NOMO-1 (cell line): ENCODE measurements around the gene LRRTM3.

Source experiments
- DNase-seq, 2 experiments: peaks; one replicate each; lab custom pipeline; 2025; ENCODE audit not compliant: unreplicated experiment in 2 of 2; lab: John Stamatoyannopoulos, UW

LRRTM3 gene

DNA sequence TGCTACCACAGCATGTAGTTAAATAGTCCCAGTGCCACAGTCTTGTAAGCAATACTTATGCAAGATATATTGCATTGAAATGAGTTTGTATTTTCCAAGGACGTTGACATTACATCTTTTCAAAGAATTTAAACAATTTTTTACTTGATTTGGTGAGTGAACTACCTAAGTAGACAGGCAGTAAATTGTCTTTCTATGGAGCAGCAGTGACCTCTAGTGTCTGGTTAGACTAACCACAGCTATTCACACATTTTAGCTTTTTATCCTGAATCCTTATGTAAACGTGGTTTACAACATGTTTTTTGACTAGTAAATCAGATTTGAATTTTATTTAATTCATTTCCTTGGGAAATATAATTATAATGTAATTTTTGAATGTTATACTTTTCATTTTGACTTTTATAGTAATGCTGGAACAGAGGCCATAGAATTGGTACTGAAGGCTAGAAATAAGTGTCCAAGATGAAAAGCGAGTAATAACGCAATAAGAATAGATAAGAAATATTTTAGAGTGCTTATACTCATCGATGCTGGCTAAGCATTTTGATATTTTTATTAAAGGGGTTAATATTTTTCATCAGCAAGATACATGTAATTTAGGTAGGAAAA, 5.6 kb downstream of the LRRTM3 start:
- DNase-seq = peak; percentile 0 to 42

DNA sequence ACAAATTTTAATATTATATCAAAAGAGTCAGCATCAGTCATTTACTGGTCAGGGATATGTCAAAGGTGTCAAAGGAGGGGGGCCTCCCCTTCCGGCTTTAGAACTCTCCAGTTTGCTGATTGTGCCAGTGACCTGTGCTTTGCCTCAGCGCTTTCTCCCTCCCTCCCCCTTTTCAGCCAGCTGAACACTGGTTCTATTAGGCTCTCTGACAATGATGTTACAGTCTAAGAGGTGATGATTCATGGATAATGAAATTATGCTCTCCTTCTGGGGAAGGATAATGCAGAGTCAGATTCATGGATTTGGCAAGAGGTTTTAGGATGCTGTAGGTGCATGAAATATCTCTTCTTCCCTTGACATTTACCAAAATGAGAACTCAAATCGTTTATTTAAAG, 6.1 kb downstream of the LRRTM3 start:
- no peak for DNase-seq

DNA sequence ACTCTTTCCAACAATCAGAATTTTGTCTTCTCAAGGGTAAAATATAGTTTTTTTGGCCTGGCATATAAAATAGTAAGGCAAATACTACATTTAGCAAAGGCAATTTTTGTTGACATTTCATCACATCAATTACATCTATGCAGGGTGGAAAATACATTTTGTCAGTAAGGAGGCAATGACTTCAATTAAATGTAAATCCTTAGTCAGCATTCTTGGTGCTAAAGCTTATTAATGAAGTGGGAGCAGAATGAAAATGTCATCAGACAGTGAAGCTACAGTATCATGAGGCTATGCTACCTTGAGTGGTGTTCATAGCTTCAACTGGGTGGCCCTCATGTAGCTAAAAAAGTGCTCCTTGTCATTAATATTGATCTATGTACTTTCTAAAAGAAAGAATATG, 8.9 kb downstream of the LRRTM3 start:
- DNase-seq = no peak

- DNase-seq = no peak
Observed at GRCh38 chr10:66940965-66941364, 15.1 kb downstream of the LRRTM3 start.

DNA sequence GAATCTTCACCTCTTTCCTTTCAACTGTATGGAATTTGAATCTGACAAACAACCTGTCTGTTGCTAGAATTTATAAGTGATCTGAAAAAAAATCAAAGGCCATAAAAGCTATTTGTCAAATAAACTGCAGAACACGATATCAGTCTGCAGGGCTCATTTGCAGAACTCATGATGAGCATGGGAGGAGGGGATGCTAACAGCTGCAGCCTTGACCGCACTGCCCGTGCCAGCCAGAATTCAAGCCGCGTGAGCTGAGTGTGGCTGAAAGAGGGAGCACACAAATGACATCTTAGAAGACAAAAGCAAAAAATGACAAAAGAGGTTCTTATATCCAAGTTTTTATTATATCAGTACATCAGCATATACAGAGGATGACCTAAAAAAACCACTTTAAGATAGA, 15.7 kb downstream of the LRRTM3 start:
- no peak for DNase-seq

DNA sequence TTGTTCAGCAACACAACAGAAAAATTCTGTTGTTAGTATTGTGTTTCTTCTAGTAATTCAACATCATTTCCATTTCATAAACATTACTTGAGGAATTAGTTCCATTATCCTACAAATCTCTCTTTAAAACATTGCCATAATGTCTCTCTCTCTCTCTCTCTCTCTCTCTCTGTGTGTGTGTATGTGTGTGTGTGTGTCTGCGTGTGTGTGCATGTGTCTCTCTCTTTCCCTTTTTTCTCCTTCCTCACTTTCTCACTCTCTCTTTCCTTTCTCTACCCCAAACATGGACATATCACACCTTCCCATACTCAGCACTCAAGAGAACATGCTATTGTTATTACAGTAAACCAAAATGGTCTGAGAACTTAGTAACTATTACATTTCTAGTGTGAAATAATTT, 16.6 kb downstream of the LRRTM3 start:
- no peak for DNase-seq

DNA sequence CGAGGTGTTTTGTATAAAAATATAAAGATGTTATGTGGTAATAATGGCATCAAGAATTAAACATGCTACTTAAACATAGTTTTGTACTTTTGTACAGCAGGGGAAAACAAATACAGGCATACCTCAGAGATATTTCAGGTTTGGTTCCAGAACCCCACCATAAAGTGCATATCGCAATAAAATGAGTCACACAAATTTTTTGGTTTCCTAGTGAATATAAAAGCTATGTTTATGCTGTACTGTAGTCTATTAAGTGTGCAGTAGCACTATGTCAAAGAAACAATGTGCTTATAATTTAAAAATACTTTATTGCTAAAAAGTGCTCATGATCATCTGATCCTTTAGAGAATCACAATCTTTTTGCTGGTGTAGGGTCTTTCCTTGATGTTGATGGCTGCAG, 17.8 kb downstream of the LRRTM3 start:
- no peak for DNase-seq

GRCh38 chr10:66951896-66952295, 26.1 kb downstream of the LRRTM3 start:
- no peak for DNase-seq

GRCh38 chr10:66958466-66958865, 32.6 kb downstream of the LRRTM3 start:
- DNase-seq = no peak

GRCh38 chr10:66964946-66965345, 39.1 kb downstream of the LRRTM3 start:
- DNase-seq = no peak

DNA sequence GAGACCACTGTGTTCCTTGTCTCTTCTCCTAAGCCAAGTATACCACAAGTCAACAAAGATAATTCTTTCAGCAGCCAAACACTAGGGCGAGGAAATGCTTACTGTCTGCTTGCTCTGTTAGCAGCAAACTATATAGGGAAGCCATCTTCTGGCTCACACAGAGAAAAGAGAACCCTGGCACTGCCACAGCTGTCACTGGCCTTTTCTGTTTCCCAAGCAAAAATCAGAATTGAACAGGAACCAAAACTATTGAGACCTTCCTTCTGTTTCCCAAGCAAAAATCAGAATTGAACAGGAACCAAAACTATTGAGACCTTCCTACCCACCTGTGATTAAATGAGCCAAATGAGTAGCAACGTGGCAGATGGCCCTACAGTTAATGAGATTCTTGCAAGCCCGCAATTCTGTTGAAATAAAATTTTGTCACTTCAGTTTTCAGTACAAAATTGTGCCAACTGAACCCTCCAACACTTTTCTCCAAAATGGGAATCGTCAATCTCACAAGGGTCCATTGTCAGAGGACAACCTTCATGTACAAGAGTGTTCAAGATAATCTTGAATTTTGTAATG, 54.5 kb downstream of the LRRTM3 start:
- DNase-seq = no peak

DNA sequence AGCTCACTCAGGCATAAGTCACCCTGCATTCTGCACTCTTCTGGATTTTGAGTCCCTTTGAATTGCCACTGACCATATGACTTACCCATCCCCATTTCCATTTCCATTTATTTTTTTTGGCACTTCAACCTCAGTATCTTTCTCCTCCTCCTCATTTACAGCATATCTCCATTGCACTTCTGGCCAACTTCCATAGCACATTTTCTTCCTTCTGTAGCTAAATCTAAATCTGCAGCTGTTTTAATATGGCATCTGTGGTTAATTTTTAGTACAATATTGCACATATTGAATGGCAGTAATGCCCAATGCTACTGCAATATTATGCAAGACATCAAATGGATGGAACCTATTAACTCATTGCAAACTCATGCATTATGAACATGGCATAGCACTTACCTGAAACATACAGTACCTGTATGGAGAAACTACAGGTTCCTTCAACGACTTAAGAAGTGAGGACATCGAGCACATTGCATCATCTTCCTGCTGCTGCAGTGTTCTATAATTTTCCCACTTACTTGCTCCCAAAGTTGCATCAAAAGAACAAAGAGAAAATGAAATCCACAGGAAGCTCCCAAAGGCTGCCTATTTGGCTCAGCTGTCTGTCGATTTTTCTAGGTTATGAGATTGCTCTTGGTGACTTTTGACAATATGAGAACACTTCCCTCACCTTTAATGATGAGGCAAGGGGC, 55.7 kb downstream of the LRRTM3 start:
- no peak for DNase-seq

DNA sequence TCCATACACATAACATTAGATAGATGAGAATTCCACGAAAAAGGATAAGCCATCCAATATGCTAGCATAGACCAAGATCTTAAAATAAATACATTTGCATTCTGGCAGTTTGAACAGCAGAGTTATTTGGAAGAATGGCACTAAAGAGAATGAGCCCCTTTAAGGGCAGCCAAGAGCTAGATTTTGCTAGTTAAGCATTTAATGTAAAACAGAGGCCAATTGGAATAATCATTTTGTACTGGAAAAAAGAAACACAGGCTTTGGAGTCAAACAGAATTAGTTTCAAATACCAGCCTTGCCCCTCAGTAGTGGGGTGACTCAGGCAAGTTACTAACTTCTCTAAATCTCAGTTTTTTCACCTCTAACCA, 56.2 kb downstream of the LRRTM3 start:
- DNase-seq = no peak

- no peak for DNase-seq
Observed at GRCh38 chr10:66982792-66983474, 57.1 kb downstream of the LRRTM3 start.

DNA sequence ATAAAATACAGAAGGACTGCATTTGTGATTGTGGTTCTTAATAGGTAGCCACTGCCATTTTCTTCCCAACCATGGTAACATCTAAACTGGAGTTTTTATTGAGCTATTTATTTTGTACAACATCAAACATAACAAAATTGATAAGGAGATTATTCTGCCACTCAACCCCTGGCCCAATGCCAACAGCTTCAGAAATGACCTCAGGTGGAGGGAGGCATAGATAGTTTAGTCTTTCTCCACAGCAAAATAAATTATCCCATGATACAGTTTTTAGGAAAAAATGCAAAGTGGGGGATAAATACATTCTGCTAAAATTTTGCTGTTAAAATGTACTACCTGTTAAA, 57.6 kb downstream of the LRRTM3 start:
- no peak for DNase-seq

DNA sequence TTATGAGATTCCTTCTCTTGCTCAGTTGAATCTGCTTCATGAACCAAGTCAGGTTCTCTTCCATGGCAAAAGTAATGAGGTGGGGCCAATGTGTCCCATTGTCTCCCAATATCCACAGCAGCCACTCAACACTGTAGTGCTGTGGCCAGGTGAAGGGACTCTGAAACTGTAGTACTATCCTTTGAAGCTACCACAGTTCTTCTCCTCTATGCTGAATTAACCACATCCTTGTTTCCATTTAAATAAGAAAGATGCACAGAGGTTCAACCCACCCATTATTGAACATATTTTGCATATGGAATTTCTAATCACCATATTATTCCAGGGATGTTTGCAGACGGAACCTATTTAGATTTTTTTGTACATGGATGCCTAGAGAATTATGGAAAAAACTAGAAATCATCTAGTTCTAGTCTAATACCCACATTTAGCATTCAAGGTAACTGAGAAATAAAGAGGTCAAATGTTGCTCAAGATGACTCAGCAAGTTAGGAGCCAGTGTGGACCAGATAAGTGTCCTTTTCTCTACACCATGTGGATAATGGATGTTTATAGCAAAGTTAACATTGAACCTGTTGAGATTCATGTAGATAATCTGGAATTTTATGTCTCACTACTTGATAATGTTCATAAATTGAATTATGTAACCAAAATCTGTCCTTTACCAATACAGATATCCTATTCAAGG, 64.5 kb downstream of the LRRTM3 start:
- DNase-seq = no peak

DNA sequence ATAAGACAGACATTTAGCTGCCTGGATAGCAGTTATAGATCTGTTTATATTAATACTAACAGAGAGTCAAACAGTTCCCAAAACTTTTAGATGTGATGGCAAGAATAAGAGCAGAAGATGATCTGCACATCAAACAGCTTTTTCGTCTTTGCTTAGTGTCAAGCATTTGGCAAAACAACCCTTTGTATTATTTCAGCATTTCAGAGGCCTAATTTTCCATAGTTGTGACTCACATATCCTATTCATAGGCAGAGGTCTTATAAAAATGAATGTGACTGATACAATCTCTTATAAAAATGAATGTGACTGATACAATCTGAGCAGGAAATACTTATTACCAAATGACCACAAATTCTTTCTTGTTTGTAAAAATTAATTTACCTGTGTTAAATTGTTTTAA, 71.2 kb downstream of the LRRTM3 start:
- no peak for DNase-seq

DNA sequence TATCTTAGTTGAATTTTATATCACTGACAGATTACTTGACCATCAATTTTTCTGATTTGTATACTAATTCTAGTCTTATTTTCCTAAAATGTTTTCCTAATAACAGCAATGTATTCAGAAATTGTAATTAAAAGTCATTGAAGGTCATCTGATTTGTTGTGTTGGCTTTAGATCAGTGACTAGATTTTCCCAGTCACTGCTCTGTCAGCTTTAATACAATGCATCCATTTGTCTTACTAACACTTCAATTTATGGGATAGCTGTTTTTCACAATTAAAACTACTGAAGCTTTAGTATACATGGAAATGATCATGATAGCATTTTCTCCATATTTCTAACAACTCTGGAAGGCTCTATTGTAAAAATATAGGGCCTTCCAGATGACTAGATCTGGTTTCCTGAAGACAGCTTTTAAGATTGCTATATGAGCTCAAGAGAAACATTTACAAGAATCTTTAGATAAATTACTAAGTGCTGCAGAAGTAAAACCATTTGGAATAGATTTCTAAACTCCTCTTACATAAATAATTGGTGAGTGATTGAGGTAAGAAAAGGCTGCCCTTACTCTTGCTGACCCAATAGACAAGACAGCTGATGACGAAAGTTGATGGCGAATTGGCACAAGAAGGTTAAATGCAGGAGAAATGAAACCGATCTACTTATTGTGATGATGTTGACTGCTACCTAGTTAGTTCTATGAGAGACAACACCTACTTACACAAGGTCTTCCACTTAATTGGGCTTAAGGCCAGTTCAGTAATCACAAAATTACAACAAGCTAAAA, 74.1 kb downstream of the LRRTM3 start:
- no peak for DNase-seq

DNA sequence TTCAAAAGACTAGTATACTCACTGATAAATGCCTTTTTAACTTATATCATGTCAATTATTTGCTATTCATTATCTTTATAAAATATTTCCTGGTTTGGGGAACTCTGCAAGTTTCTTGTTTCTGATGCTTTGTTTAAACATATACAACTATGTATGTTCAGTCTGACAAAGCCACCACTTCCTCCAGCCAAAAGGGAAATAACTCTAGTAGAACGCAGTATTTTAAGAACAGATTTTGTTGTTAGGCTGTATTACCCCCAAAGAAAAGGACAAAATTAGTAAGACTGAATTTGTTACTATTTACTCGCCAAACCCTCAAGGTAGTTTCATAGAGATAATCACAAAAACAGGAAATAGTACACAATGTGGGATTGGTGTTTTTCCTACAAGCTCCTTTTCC, 78.9 kb downstream of the LRRTM3 start:
- DNase-seq = no peak

- DNase-seq = peak in 1 of 2 experiments; percentile 15
Observed at GRCh38 chr10:67005981-67006380, 80.1 kb downstream of the LRRTM3 start.

DNA sequence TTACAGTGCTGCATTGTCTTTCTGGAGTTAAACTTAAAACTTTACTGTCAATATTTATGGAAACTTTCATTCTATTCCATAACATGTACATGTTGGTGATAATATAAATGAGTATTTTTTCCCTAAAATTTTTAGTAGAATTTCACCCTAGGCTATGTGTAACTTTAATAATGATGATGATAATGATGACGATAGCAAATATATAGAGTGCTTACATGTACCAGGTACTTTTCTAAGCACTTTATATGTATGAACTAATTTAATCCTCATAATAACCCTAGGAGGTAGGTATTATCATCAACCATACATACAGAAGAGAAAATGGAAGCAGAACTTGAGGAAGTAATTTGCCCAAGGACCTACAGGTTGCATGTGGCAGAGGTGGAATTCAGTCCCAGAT, 85.6 kb downstream of the LRRTM3 start:
- DNase-seq = no peak
